CD14-positive monocyte (primary cell): ENCODE results near the gene SBK3. TPM values are rescaled to one million over a fixed set of nuclear protein-coding genes. Genes with fewer than 3 reads are reported as not detected.

Source experiments
- DNase-seq, 3 donors: peaks; one replicate each; pipeline ENCODE4 v3.0.0-alpha.2; 2011 to 2022
- H2AFZ ChIP-seq: 2 replicates; pipeline ENCODE4 v1.6.0; 2012; ENCODE audit warnings: mild to moderate bottlenecking, low read depth, low read length, inconsistent platforms; ENCODE audit not compliant: insufficient read depth, poor library complexity, severe bottlenecking
- H3K27ac ChIP-seq, 2 donors: 1 replicate in 1 of 2; 2 replicates in 1 of 2; pipeline ENCODE4 v1.5.1; 2012 to 2013; ENCODE audit warnings: low read length in 2 of 2, control low read depth in 1 of 2, inconsistent platforms in 1 of 2, low read depth in 1 of 2, mild to moderate bottlenecking in 1 of 2
- H3K27me3 ChIP-seq, 2 donors: one replicate each; pipeline versions ENCODE4 v1.6.0 to v1.6.1; 2011 to 2013; ENCODE audit warnings: low read length in 2 of 2; ENCODE audit not compliant: control insufficient read depth in 2 of 2, insufficient read depth in 2 of 2
- H3K36me3 ChIP-seq, 2 donors: replicated peaks in 1 of 2; 1 replicate in 1 of 2; 2 replicates in 1 of 2; pipeline versions ENCODE4 v1.5.1 to v1.6.1; 2012 to 2013; ENCODE audit warnings: low read length in 2 of 2, control low read depth in 1 of 2, inconsistent platforms in 1 of 2, mild to moderate bottlenecking in 1 of 2; ENCODE audit not compliant: insufficient read depth in 2 of 2, control insufficient read depth in 1 of 2
- H3K4me1 ChIP-seq, 2 donors: 1 replicate in 1 of 2; 2 replicates in 1 of 2; pipeline versions ENCODE4 v1.5.1 to v1.6.1; 2012 to 2013; ENCODE audit warnings: low read length in 2 of 2, control low read depth in 1 of 2, inconsistent platforms in 1 of 2, mild to moderate bottlenecking in 1 of 2, moderate library complexity in 1 of 2; ENCODE audit not compliant: insufficient read depth in 2 of 2, control insufficient read depth in 1 of 2
- H3K4me2 ChIP-seq: replicated peaks from 2 replicates; pipeline ENCODE3; 2012; ENCODE audit warnings: low read length, moderate library complexity, mild to moderate bottlenecking; ENCODE audit not compliant: poor library complexity, severe bottlenecking; ENCODE audit errors: extremely low read depth
- H3K4me3 ChIP-seq, 3 experiments: fragments of 200-600 bp in 1 of 3; sonication (generic) in 1 of 3; replicated peaks in 1 of 3; 1 replicate in 2 of 3; 2 replicates in 1 of 3; pipeline ENCODE4 v1.5.1; 2011 to 2013; ENCODE audit warnings: low read length in 3 of 3, mild to moderate bottlenecking in 3 of 3, control low read depth in 2 of 3, low read depth in 2 of 3, inconsistent platforms in 1 of 3, moderate library complexity in 1 of 3
- H3K79me2 ChIP-seq: 2 replicates; pipeline ENCODE4 v1.6.0; 2012; ENCODE audit warnings: mild to moderate bottlenecking, control low read depth, inconsistent platforms, low read length, moderate library complexity; ENCODE audit not compliant: insufficient read depth
- H3K9ac ChIP-seq: 2 replicates; pipeline ENCODE4 v1.6.0; 2017; ENCODE audit warnings: low read length, mild to moderate bottlenecking; ENCODE audit not compliant: insufficient read depth, poor library complexity, severe bottlenecking
- H3K9me3 ChIP-seq, 2 donors: replicated peaks in 1 of 2; 1 replicate in 1 of 2; 2 replicates in 1 of 2; pipeline versions ENCODE4 v1.5.1 to v1.6.1; 2012 to 2013; ENCODE audit warnings: low read length in 2 of 2, control low read depth in 1 of 2; ENCODE audit not compliant: control insufficient read depth in 1 of 2, insufficient read depth in 1 of 2
- H4K20me1 ChIP-seq: 2 replicates; pipeline ENCODE4 v1.6.0; 2012; ENCODE audit warnings: mild to moderate bottlenecking, low read length, control low read depth, moderate library complexity; ENCODE audit not compliant: insufficient read depth
- H3K27ac Mint-ChIP-seq, 7 donors: one replicate each; pipeline ENCODE4 v1.8.0; 2020; ENCODE audit warnings: mild to moderate bottlenecking in 7 of 7, mixed read lengths in 7 of 7, moderate library complexity in 6 of 7, inconsistent platforms in 2 of 7
- H3K27me3 Mint-ChIP-seq, 3 donors: one replicate each; pipeline ENCODE4 v1.8.0; 2021 to 2022; ENCODE audit warnings: low read depth in 3 of 3, mild to moderate bottlenecking in 3 of 3, mixed read lengths in 3 of 3, moderate library complexity in 3 of 3, inconsistent platforms in 1 of 3
- H3K36me3 Mint-ChIP-seq, 2 donors: one replicate each; pipeline ENCODE4 v1.8.0; 2020; ENCODE audit warnings: mixed read lengths in 2 of 2, inconsistent platforms in 1 of 2, mild to moderate bottlenecking in 1 of 2
- H3K4me1 Mint-ChIP-seq: one replicate; pipeline ENCODE4 v1.8.0; 2020; ENCODE audit warnings: mild to moderate bottlenecking, mixed read lengths
- H3K4me3 Mint-ChIP-seq, 2 donors: one replicate each; pipeline ENCODE4 v1.8.0; 2020; ENCODE audit warnings: mild to moderate bottlenecking in 2 of 2, mixed read lengths in 2 of 2, moderate library complexity in 1 of 2
- H3K9me3 Mint-ChIP-seq, 7 donors: one replicate each; pipeline ENCODE4 v1.8.0; 2020 to 2022; ENCODE audit warnings: mixed read lengths in 7 of 7, mild to moderate bottlenecking in 6 of 7, moderate library complexity in 6 of 7, inconsistent platforms in 2 of 7
- CTCF ChIP-seq: fragments of 200-600 bp; IDR thresholded peaks from one replicate; pipeline ENCODE4 v1.8.0; 2022; ENCODE audit warnings: antibody characterized with exemption, mild to moderate bottlenecking
- WGBS: methylation state at CpG from one replicate; pipeline ENCODE4 v1.1.5; 2013; ENCODE audit warnings: missing lambda C conversion rate; ENCODE audit not compliant: insufficient coverage; 5-methylcytosine and 5-hydroxymethylcytosine counted together
- intact Hi-C, 2 donors: fragments of 100-400 bp; cut with micrococcal nuclease; formaldehyde crosslinking; loops; one replicate each; pipeline versions ENCODE4 v1.15.0 to v1.15.1; 2023
- polyA plus RNA-seq, 3 donors: library from polyadenylated mRNA; depleted of rRNA in 1 of 3; unstranded in 2 of 3; stranded (reverse) in 1 of 3; fragments of 300-500 nt in 2 of 3; fragments of >200 nt in 1 of 3; fragmentation: Illumina TruSeq in 2 of 3; gene quantifications; 1 replicate in 2 of 3; 2 replicates in 1 of 3; pipeline ENCODE4 v1.2.3, GENCODE V29; 2012 to 2021

SBK3 gene
- polyA plus RNA-seq, 3 donors = not detected

GRCh38 chr19:55528030-55528803 lies 17.1 kb downstream of the SBK3 start:
- intact Hi-C loops = no loop called here
- H3K4me3 ChIP-seq = no peak overlapping the region
- H3K79me2 ChIP-seq = no peaks in the 10 kb centered on the region
- no peak overlapping the region for H3K9ac ChIP-seq
- Mint-ChIP-seq H3K9me3 (no peaks in the 10 kb centered on the region), H3K36me3 (no peaks in the 10 kb centered on the region), H3K4me3 (no peak overlapping the region), H3K27me3 (peaks cover 0 to 5% (median 4%) of the 10 kb centered on the region in 3 donors), H3K4me1 (no peaks in the 10 kb centered on the region), H3K27ac (no peak overlapping the region)
- TF ChIP-seq CTCF = no peak
- 86% methylated on average over 8 of the region's 15 CpGs for WGBS
- H3K27me3 ChIP-seq = no peaks in the 10 kb centered on the region
- H3K36me3 ChIP-seq = no peaks in the 10 kb centered on the region
- no peaks in the 10 kb centered on the region for H4K20me1 ChIP-seq
- no peak overlapping the region for H3K4me2 ChIP-seq
- DNase-seq = no peak
- no peak overlapping the region for H3K27ac ChIP-seq
- H2AFZ ChIP-seq = no peak overlapping the region
- H3K9me3 ChIP-seq = peaks cover 0 to 6% of the 10 kb centered on the region in 2 donors
- no peaks in the 10 kb centered on the region for H3K4me1 ChIP-seq

- Mint-ChIP-seq H3K36me3 (no peaks in the 10 kb centered on the region), H3K4me1 (no peaks in the 10 kb centered on the region), H3K9me3 (no peaks in the 10 kb centered on the region), H3K4me3 (no peak overlapping the region), H3K27me3 (peaks cover 2 to 8% (median 4%) of the 10 kb centered on the region in 3 donors), H3K27ac (no peak overlapping the region)
- no peak for TF ChIP-seq CTCF
- Histone ChIP-seq H3K79me2 (no peaks in the 10 kb centered on the region), H3K4me3 (no peak overlapping the region), H3K36me3 (no peaks in the 10 kb centered on the region), H3K4me2 (no peak overlapping the region), H3K9ac (no peak overlapping the region), H3K9me3 (peaks cover 0 to 6% of the 10 kb centered on the region in 2 donors), H3K27ac (no peak overlapping the region), H3K4me1 (no peaks in the 10 kb centered on the region), H2AFZ (no peak overlapping the region), H4K20me1 (no peaks in the 10 kb centered on the region), H3K27me3 (no peaks in the 10 kb centered on the region)
- 90% methylated on average over 20 of the region's 22 CpGs for WGBS
- intact Hi-C loops = no loop called here
- no peak for DNase-seq
These were observed 17.9 kb downstream of the SBK3 start for GRCh38 chr19:55527197-55528029.
